Suppressor macrophage treated with lipopolysaccharide for 4 hours (primary cell): ENCODE measurements around the gene WDR4.
"Not testable (repeated sequence)": the region's sequence is repeated elsewhere in the genome, so short reads cannot be mapped to it uniquely, and the experiment has no call there.

Source experiments
- DNase-seq: peaks from one replicate; pipeline ENCODE4 v3.0.0-alpha.2; 2020

The WDR4 gene

DNA sequence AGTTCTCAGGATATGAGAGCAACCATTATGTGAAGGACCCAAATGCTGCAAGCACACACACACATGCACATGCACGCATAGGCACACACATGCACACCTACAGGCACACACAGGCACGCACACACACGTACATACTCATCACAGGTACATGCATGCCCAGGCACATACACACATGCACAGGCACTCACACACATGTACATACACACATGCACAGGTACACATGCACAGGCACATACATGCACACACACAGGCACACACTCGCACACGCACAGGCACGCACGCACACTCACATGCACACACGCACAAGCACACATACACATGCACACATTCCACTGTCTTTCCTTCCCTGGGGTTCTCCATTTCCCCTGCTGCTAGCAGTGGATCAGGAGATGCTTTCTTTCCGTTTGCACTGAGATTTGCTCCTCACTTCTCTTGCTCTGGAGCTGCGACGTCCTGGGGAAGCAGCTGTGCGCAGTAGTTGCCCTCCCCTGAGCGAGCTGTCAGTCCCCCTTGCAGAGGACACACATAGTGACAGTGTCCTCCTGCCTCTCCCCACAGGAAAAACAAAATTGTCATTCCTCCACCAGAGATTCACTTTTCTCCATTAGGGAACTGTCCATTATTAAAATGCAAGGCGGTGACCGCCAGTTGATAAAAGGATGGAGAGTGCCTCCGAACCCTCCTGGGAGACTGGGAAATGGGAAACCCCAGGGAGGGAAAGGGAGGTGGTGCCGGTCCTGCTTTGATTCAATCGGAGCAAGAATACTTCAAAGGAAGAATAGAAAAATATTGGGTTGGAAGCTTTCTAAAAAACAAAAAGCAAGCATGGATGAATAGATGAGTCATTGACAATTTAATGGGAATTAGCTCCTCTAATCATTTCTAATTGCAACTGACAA is 69.5 kb downstream of the WDR4 start:
- DNase-seq, result no peak

- no peak for DNase-seq
Measured at GRCh38 chr21:42809171-42809570, 70.2 kb downstream of the WDR4 start.

- DNase-seq, result no peak
Measured at GRCh38 chr21:42807938-42808613, 71.3 kb downstream of the WDR4 start.

- not testable (repeated sequence) for DNase-seq
Measured at GRCh38 chr21:42807293-42807895, 71.9 kb downstream of the WDR4 start.

GRCh38 chr21:42806509-42807140 is 72.7 kb downstream of the WDR4 start:
- no peak for DNase-seq

- not testable (repeated sequence) for DNase-seq
Measured at GRCh38 chr21:42801616-42802015, 77.7 kb downstream of the WDR4 start.

GRCh38 chr21:42799948-42800347 is 79.4 kb downstream of the WDR4 start:
- DNase-seq, result no peak

GRCh38 chr21:42799516-42799915 is 79.8 kb downstream of the WDR4 start:
- no peak for DNase-seq
